ENCODE measurements around the gene TCF21.
"Not testable (repeated sequence)": the region's sequence is repeated elsewhere in the genome, so short reads cannot be mapped to it uniquely, and the experiment has no call there.

The TCF21 gene

GRCh38 chr6:133890711-133891148 lies 1.8 kb downstream of the TCF21 start:
- no peak for DNase-seq

GRCh38 chr6:133891149-133891926 lies 2.4 kb downstream of the TCF21 start:
- peak; percentile 31 for DNase-seq

DNA sequence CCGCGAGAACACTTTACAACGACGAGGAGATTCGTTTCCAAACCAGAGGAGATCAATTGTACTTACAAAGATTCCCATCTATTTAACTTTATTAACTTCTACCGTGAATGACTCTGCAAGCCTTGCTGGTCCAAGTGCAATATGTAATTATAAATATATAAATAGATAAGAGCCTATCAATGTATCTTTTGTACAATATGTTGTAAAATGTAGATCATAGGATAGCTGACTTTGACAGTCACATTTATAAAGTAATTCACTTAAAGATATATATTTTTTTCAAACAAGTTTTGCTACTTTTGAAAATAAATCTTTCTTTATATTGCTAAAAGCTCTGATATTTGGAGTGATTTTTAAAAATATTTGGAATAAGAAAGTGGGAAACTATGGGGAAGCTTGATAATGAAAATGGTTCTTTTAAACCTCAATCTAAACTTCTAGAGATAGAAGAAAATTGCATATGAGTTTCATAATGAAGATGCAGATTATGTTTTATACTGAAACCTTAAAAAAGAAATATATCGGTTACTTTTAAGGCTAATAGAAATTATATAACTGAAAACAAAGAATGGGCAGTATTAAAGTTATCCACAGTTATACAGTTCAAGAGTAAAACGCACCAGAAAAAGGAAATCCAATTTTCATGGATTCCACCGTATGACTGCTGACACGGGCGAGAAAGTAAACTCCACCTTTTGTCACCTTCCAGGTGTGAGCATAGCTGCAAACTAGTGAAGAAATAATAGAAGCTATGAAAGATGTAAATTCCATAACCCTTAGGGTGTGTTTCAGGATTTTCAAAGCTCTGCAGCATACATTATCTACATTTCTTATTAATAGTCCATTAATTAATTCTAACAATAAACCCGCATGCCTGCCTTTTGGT lies 3.3 kb downstream of the TCF21 start:
- DNase-seq = no peak

GRCh38 chr6:133892813-133893691 lies 4.1 kb downstream of the TCF21 start:
- DNase-seq = no peak

DNA sequence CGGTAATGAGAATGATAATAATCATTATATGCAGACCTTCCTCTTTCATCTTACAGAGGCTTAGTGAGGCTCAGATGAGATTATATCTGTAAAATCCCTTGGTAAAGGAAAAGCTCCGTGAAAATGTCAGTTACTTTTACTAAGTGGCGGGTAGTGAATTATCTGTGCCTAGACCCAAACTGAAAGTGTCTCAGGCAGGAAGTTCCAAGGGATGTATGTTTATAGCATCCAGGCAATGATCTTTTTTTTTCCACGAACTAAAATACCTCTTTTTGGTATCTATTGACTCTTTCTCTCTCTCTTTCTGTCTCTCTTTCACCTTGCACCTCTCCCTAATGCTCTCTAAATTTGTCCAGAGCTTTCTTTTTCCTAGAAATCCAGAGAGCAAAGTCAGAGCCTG lies 5.0 kb downstream of the TCF21 start:
- peak; percentile 19 for DNase-seq

- DNase-seq = no peak
These were observed 5.5 kb downstream of the TCF21 start for GRCh38 chr6:133894369-133894768.

- DNase-seq = no peak
These were observed 6.0 kb downstream of the TCF21 start for GRCh38 chr6:133894795-133895358.

- DNase-seq = peak; percentile 29
These were observed 6.8 kb downstream of the TCF21 start for GRCh38 chr6:133895573-133896343.

DNA sequence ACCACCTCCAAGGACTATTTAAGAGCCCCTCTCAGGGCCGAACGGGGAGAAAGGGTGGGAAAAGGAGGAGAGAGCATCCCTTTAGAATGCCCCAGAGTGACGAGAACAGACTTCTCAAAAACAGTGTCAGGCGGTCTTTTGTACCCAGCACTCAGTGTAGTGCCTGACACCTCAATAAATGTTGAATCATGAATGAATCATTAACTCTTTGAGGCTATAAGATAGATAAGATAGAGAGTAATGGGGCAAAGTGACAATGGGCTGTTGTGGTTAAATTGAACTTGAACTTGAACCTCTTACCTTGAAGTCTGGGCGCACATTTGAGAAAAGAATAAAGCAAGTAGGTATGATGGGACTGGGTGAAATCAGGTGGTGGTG lies 7.4 kb downstream of the TCF21 start:
- DNase-seq = no peak

DNA sequence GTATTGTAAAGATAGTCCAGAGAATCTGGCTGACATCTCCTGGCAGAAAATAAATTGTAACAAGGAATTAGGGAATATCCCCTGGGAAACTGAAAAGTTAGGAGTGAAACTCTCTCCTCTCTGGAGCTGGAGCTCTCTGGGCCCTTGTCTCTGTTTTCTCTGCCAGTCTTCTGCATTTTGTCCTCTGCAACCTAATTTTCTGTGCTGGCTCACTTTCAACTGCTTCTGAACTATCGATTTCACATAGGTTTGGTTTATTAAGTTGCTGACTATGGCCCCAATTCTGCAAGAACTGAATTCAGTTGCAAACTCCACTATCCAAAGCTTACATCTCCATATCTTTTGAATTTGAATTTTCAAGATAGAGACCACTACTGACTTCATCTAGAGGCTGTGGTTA lies 9.3 kb downstream of the TCF21 start:
- DNase-seq = no peak

DNA sequence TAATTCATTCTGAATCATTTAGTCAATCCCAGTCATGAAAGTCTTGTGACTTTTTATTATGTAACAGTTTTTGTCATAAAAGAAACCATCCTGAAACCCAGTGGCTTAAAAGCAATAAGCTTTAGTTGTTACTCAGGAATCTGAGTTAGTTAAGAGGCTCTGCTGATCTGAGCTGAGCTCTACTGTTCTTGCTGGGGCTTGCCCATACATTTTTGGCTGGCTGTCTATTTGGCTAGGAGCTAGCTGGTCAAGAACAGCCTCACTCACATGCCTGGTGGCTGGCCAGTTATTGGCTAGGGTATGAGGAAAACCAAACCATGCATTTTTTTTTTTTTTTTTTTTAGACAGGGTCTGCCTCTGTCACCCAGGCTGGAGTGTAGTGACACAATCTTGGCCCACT lies 10.6 kb downstream of the TCF21 start:
- no peak for DNase-seq

- no peak for DNase-seq
These were observed 14.9 kb downstream of the TCF21 start for GRCh38 chr6:133903855-133904254.

DNA sequence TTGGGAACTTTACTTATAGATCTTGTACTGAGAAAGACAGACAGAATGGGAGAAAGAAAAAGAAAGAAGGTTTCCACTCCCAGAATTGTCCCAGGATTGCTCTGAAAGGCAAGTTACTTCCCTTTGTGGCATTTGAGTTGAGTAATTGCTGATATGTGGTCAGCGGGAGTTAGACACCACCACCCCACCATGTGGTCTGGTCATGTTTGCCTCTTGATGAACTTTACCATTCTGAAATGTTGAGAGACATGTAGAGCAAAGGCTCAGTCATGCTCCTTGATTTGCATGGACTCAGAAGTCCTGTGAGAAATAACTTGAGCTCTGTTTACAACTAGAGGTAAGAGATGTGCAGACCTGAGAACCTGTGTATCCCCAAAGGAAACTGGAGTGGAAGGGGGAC lies 17.1 kb downstream of the TCF21 start:
- no peak for DNase-seq

DNA sequence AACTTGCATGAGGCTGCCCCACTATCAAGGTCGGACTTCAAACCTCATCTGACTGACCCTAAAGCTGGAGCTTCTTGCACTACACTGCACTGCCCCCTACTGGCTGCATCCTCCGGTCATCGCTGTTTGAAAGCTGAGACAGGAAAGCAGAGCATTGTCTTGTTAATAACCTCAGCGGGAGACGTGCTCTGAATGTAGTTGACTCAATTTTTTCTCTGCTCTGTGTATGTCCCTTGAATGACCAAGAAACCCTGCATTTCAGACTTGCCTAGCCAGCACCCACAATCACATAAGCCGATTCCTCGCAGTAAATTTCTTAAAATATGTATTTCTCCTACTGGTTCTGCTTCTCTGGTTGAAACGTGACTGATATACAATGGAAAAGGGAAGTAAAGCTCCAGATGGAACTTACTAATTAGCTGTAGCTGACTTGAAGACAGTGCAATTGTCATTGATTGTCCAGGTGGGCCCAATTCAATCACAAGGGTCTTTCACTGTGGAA lies 27.8 kb downstream of the TCF21 start:
- peak; percentile 88 for DNase-seq

DNA sequence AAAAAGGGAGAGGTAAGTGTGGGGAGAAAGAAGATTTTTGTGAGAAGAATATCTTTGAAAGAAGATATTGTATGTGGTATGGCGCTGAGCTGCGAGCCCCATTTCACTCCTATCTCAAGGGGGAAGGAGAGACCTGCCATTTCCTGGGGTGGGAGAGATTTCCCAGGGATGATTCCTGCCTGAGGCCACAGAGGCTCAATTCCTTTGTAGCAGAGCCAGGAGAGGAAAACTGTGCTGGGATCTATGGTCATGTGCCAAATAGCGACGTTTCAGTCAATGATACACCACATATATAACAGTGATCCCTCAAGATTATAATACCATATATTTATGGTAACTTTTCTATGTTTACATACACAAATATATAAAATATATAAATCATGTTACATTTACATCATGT lies 28.9 kb downstream of the TCF21 start:
- DNase-seq = no peak

GRCh38 chr6:133918208-133918930 lies 29.5 kb downstream of the TCF21 start:
- peak; percentile 85 for DNase-seq

- DNase-seq = no peak
These were observed 30.4 kb downstream of the TCF21 start for GRCh38 chr6:133919362-133919761.

GRCh38 chr6:133921249-133921859 lies 32.4 kb downstream of the TCF21 start:
- peak; percentile 20 for DNase-seq

DNA sequence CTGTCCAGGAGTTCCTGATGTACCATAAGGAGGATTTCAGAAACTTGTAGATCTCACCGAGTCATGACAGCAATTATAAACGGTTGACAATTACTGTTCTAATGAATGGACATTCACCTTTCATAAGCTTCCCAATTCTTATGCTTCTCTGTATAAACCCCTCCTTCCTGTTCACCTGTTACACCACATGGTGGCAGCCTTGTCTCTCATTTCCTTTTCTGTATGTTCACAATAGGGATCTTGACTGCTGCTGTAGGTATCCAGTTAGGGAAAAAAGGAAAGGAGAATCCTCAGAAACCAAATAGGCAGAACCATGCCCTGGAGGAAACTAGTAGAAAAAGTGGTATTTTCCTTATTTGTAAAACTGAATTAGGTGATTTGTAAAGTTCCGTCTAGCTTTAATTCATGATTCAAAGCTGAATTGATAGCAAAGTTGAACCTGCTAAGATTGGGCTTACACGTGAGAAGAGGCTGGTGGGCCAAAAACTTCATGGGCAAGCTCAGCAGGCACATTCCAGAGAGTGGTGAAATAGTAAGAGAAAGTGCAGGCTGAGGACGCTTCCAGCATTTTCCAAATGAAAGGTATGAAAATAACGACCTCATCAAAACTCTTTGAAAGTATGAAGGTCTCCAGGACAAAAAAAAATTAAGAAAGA lies 35.2 kb downstream of the TCF21 start:
- peak; percentile 56 for DNase-seq

GRCh38 chr6:133931221-133931620 lies 42.3 kb downstream of the TCF21 start:
- DNase-seq = not testable (repeated sequence)

All from NCI-H524 treated with DMSO at 0.1 percent for 48 hours (cell line).